ENCODE measurements around the gene APOO. TPM values are rescaled to one million over a fixed set of nuclear protein-coding genes. Genes with fewer than 3 reads are reported as not detected.

APOO gene
- total RNA-seq, 1 experiment from 2014 or later: 23.4 TPM

DNA sequence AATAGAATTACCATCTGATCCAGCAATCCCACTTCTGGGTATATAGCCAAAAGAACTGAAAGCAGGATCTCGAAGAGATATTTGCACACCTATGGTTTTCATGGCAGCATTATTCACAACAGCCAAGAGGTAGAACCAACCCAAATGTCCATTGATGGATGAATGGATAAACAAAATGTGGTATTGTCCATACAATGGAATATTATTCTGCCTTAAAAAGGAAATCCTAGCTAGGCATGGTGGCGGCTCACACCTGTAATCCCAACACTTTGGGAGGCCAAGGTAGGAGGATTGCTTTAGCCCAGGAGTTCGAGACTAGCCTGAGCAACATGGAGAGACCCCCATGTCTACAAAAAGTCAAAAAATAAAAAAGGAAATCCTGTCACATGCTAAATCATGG lies 97.5 kb downstream of the APOO start:
- no peak for TF ChIP-seq CTCF (IDR thresholded peaks at IDR 0.05; ENCODE audit: insufficient read depth in 1 of 2, low read depth in 1 of 2, low read length in 1 of 2, severe bottlenecking in 1 of 2, unreplicated experiment in 1 of 2)
- POLR2A ChIA-PET: no interaction called here

DNA sequence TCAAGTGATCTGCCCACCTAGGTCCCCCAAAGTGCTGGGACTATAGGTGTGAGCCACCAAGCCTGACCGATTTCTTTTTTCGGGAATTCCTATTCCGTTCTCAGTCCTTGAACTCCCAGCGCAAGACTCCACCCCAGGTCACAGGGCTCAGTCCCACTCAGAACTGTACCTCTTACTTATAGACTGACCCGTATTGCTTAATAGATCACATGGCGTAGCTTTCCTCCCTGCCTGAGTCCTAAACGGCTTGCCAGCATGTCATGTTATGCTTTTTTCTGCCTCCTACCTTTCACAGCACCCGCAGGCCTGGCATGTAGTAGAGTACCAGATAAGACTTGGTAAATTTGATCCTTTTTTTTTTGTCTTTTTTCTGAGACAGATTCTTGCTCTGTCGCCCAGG lies 102.3 kb downstream of the APOO start:
- peaks cover 20% of the 10 kb centered on the region for H3K36me3 Mint-ChIP-seq (ENCODE audit: insufficient read depth, unreplicated experiment)
- peaks cover 28% of the 10 kb centered on the region for H3K4me1 Mint-ChIP-seq (ENCODE audit: low read depth, unreplicated experiment)
- intact Hi-C loops (cut with micrococcal nuclease; ENCODE audit: unreplicated experiment): no loop called here
- BruUV-seq (replicated peaks): no TSS peak
- H3K9me3 Mint-ChIP-seq (ENCODE audit: unreplicated experiment): no peaks in the 10 kb centered on the region
- ChIA-PET CTCF (no interaction called here), POLR2A (no interaction called here)
- H3K27ac Mint-ChIP-seq (ENCODE audit: unreplicated experiment): peak overlapping the region; percentile 64
- Histone ChIP-seq H3K4me3 (ENCODE audit: low read depth, low read length) (no peak overlapping the region), H3K27me3 (replicated peaks; ENCODE audit: control insufficient read depth, insufficient read depth, low read length) (no peaks in the 10 kb centered on the region), H3K4me1 (peaks cover 27% of the 10 kb centered on the region), H3K36me3 (ENCODE audit: control insufficient read depth, insufficient read depth, low read length) (no peaks in the 10 kb centered on the region), H3K9me3 (no peaks in the 10 kb centered on the region)
- H3K27me3 Mint-ChIP-seq (ENCODE audit: insufficient read depth, unreplicated experiment): no peaks in the 10 kb centered on the region
- H3K4me3 Mint-ChIP-seq (ENCODE audit: unreplicated experiment): no peak overlapping the region
- TF ChIP-seq CTCF (IDR thresholded peaks at IDR 0.05; ENCODE audit: insufficient read depth in 1 of 2, low read depth in 1 of 2, low read length in 1 of 2, severe bottlenecking in 1 of 2, unreplicated experiment in 1 of 2): no peak
- no peak for DNase-seq

More for the DNA sequence above, 97.5 kb downstream of the APOO start:
- intact Hi-C loops (cut with micrococcal nuclease; ENCODE audit: unreplicated experiment): no loop called here
- H3K4me3 Mint-ChIP-seq (ENCODE audit: unreplicated experiment): no peak overlapping the region
- Histone ChIP-seq H3K4me1 (peaks cover 17% of the 10 kb centered on the region), H3K36me3 (ENCODE audit: control insufficient read depth, insufficient read depth, low read length) (no peaks in the 10 kb centered on the region), H3K9me3 (no peaks in the 10 kb centered on the region), H3K27me3 (replicated peaks; ENCODE audit: control insufficient read depth, insufficient read depth, low read length) (no peaks in the 10 kb centered on the region), H3K4me3 (ENCODE audit: low read depth, low read length) (no peak overlapping the region)
- H3K9me3 Mint-ChIP-seq (ENCODE audit: unreplicated experiment): no peaks in the 10 kb centered on the region
- peaks cover 8% of the 10 kb centered on the region for H3K4me1 Mint-ChIP-seq (ENCODE audit: low read depth, unreplicated experiment)
- DNase-seq: no peak
- CTCF ChIA-PET: no interaction called here
- H3K36me3 Mint-ChIP-seq (ENCODE audit: insufficient read depth, unreplicated experiment): peaks cover 14% of the 10 kb centered on the region
- H3K27me3 Mint-ChIP-seq (ENCODE audit: insufficient read depth, unreplicated experiment): no peaks in the 10 kb centered on the region
- BruUV-seq (replicated peaks): no TSS peak
- H3K27ac Mint-ChIP-seq (ENCODE audit: unreplicated experiment): no peak overlapping the region

DNA sequence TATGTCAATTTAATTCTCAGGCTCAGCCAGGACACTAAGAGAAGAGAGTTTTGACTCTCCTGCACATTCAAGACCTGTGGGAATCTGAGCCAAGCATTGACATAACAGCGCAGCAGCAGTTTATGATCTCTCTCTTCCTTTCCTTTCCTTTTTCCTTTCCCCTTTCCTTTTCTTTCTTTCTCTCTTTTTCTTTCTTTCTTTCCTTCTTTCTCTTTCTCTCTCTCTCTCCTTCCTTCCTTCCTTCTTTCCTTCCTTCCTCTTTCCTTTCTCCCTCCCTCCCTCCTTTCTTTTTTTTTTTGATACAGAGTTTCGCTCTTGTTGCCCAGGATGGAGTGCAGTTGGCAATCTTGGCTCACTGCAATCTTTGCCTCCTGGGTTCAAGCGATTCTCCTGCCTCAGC lies 103.2 kb downstream of the APOO start:
- TF ChIP-seq CTCF (IDR thresholded peaks at IDR 0.05; ENCODE audit: insufficient read depth in 1 of 2, low read depth in 1 of 2, low read length in 1 of 2, severe bottlenecking in 1 of 2, unreplicated experiment in 1 of 2): no peak
- Mint-ChIP-seq H3K27me3 (ENCODE audit: insufficient read depth, unreplicated experiment) (no peaks in the 10 kb centered on the region), H3K36me3 (ENCODE audit: insufficient read depth, unreplicated experiment) (peaks cover 22% of the 10 kb centered on the region), H3K9me3 (ENCODE audit: unreplicated experiment) (no peaks in the 10 kb centered on the region), H3K4me3 (ENCODE audit: unreplicated experiment) (peak overlapping the region; percentile 38), H3K4me1 (ENCODE audit: low read depth, unreplicated experiment) (peaks cover 28% of the 10 kb centered on the region), H3K27ac (ENCODE audit: unreplicated experiment) (peak overlapping the region; percentile 90)
- BruUV-seq (replicated peaks): TSS peak; percentile 57
- no peak for DNase-seq
- intact Hi-C loops (cut with micrococcal nuclease; ENCODE audit: unreplicated experiment): no loop called here
- no peaks in the 10 kb centered on the region for H3K27me3 ChIP-seq (replicated peaks; ENCODE audit: control insufficient read depth, insufficient read depth, low read length)
- H3K4me3 ChIP-seq (ENCODE audit: low read depth, low read length): no peak overlapping the region
- no peaks in the 10 kb centered on the region for H3K36me3 ChIP-seq (ENCODE audit: control insufficient read depth, insufficient read depth, low read length)
- H3K4me1 ChIP-seq: peaks cover 27% of the 10 kb centered on the region
- no peaks in the 10 kb centered on the region for H3K9me3 ChIP-seq
- POLR2A ChIA-PET: interaction anchor here (0.9 kb wide), 1 partner anchor 21 kb away, joined by 8 read pairs; the partner anchor contains the start of gene SAT1
- CTCF ChIA-PET: no interaction called here

Data from Caco-2 (cell line).